ENCODE results near the gene DDN.
A peak's percentile ranks its signal among the peaks of the same experiment; 100 is the strongest.

Gene DDN

DNA sequence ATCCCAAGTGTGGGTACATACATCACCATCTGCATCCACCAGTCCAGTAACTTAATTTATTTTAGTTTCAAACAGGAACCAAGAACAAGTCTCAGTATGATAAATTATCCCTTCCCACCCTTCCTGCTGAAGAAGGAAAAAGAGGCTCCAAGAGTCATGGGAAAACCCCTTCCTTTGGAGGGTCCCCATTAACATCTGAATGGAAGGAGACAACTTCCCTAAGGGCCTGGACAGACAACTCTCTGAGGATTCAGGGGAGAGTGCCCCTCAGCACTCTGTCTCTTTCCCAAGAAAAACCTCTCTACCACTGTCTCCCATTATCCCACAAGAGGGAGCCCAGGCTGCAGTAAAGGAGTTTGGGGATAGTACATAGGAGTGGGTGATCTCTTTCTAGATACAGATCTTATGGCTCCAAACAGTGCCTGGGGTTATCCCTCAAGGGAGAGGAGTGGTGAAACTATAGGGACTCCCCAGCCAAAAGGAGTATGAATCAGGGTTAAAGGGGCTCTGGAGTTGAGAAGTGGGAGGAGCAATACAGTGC is 33.8 kb downstream of the DDN start:
- no peak for DNase-seq

- DNase-seq = no peak
Measured at GRCh38 chr12:48961801-48962200, 37.4 kb downstream of the DDN start.

DNA sequence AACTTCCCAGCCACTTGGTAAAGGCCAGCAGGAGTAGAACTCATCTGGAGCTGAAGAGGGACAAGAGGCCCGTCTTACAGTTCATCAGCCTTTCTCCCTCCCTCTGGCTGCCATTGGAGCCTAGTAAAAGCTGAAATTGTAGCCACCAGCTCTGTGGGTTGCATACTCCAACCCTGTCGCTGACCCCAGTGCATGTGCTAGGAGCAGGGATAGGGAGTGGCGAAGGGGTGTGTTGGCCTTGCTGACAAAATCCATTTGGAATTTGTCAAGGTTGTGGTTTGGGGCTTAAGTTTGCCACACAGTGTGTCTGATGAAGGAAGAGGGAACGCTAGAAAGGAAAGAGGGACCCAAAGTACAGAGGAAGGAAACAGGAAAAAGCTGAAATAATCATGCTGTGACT is 37.8 kb downstream of the DDN start:
- DNase-seq = no peak

GRCh38 chr12:48960834-48961233 is 38.3 kb downstream of the DDN start:
- DNase-seq = no peak

GRCh38 chr12:48958049-48958388 is 41.2 kb downstream of the DDN start:
- no peak for DNase-seq

GRCh38 chr12:48957141-48958048 is 41.8 kb downstream of the DDN start, which contains the start of gene ARF3:
ARF3 (minus strand) TSS chr12:48957487; CDS start chr12:48941095, 16,392 bp downstream.
- peak; percentile 88 to 98 for DNase-seq

DNA sequence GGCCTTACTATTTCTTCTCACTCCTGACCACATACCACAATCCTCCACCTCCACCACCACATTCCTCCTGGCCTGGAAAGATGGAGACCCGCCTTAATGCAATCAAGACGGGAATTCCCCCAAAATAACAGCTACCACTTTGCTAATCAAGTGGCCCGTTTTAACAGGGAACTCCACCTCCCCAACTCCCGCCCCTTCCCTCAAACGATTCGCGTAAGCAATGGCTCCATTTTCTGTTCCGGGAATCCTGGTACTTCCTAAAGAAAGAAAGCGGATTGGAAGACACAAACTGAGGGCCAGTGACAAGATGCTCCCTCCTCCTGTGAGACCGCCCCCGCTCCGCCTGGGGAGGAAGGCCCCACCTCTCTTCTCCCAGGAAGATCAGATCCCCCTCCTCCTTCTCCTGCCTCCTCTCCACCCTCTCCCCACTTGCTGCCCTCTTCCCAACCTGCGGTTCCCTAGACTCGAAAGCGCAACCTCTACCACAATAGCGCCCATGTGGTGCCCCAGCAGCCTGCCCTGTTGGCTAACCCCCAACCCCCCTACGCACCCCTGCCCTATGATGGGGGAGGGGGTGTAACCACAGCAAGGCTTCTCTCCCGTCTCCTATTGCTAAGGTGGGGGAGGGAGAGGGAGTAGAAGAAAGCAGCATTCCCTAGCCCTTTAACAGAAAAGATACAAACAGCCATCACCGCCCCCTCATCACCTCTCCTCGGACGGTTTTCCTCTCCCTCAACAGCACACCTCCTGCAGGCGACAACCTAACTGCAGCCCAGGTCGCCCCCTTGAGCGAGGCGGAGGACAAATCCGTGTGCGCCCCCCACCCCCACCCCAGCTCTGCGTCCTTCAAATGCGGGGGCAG is 42.7 kb downstream of the DDN start:
- DNase-seq = peak; percentile 83 to 88

GRCh38 chr12:48954841-48955501 is 44.2 kb downstream of the DDN start:
- no peak for DNase-seq

GRCh38 chr12:48954061-48954460 is 45.1 kb downstream of the DDN start:
- no peak for DNase-seq

DNA sequence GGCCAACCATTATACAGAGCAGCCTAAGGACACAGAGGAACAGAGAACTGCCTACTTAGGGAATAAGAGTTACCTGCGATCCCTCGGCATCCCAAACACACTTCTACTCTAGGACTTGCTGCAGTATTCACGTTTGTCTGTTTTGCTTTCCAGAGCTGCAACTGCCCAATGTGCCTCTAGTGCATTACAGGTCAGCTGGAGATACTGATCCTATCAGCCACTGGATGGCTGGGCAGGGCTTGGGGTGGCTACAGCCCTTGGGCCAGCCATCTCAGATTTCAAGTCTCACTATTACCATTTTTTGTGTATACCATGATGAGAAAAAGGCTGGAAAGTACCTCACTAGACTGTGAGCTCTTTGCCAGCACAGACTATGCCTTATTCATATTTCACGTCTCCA is 46.5 kb downstream of the DDN start:
- DNase-seq = no peak

GRCh38 chr12:48947727-48948126 is 51.4 kb downstream of the DDN start:
- DNase-seq = no peak

GRCh38 chr12:48946943-48947342 is 52.2 kb downstream of the DDN start:
- no peak for DNase-seq

GRCh38 chr12:48946205-48946604 is 53.0 kb downstream of the DDN start:
- no peak for DNase-seq

All from NCI-H526 (cell line).